Mesendoderm (in vitro differentiated cells): ENCODE measurements around the gene KCNH3. TPM values are rescaled to one million over a fixed set of nuclear protein-coding genes. Genes with fewer than 3 reads are reported as not detected.
A peak's percentile ranks its signal among the peaks of the same experiment; 100 is the strongest.

Source experiments
- DNase-seq: peaks from one replicate; pipeline ENCODE4 v3.0.0; 2013
- H2AK5ac ChIP-seq: 2 replicates; pipeline ENCODE4 v1.6.1; 2013; ENCODE audit warnings: low read length, inconsistent platforms
- H2BK120ac ChIP-seq: 2 replicates; pipeline ENCODE4 v1.6.1; 2013; ENCODE audit warnings: low read depth, mild to moderate bottlenecking, low read length, moderate library complexity, mixed read lengths
- H2BK15ac ChIP-seq: replicated peaks from 2 replicates; pipeline ENCODE4 v1.6.1; 2013; ENCODE audit warnings: low read depth, mild to moderate bottlenecking, moderate library complexity
- H2BK5ac ChIP-seq: 2 replicates; pipeline ENCODE4 v1.6.1; 2013; ENCODE audit warnings: low read length, inconsistent platforms
- H3K18ac ChIP-seq: 2 replicates; pipeline ENCODE4 v1.6.1; 2013; ENCODE audit warnings: mild to moderate bottlenecking, low read length, mixed read lengths
- H3K23ac ChIP-seq: one replicate; pipeline ENCODE4 v1.6.1; 2013; ENCODE audit warnings: low read length
- H3K27ac ChIP-seq: 2 replicates; pipeline ENCODE4 v1.5.1; 2013; ENCODE audit warnings: low read depth, mild to moderate bottlenecking, inconsistent platforms, low read length, moderate library complexity
- H3K27me3 ChIP-seq: 2 replicates; pipeline ENCODE4 v1.6.1; 2013; ENCODE audit warnings: low read length, control low read depth, mild to moderate bottlenecking, inconsistent platforms; ENCODE audit not compliant: insufficient read depth, poor library complexity
- H3K36me3 ChIP-seq: 2 replicates; pipeline ENCODE4 v1.6.1; 2013; ENCODE audit warnings: low read length, inconsistent platforms; ENCODE audit not compliant: control insufficient read depth, insufficient read depth
- H3K4ac ChIP-seq: one replicate; pipeline ENCODE4 v1.6.1; 2013; ENCODE audit warnings: low read depth, mild to moderate bottlenecking, low read length, moderate library complexity
- H3K4me1 ChIP-seq: 2 replicates; pipeline ENCODE4 v1.6.1; 2013; ENCODE audit warnings: low read depth, low read length, inconsistent platforms; ENCODE audit not compliant: control insufficient read depth
- H3K4me2 ChIP-seq: 2 replicates; pipeline ENCODE4 v1.6.1; 2013; ENCODE audit warnings: low read length
- H3K4me3 ChIP-seq: 2 replicates; pipeline ENCODE4 v1.5.1; 2013; ENCODE audit warnings: mild to moderate bottlenecking, low read length
- H3K56ac ChIP-seq: one replicate; pipeline ENCODE4 v1.6.1; 2013; ENCODE audit warnings: low read length
- H3K79me1 ChIP-seq: 2 replicates; pipeline ENCODE4 v1.6.1; 2013; ENCODE audit warnings: low read length, inconsistent platforms
- H3K79me2 ChIP-seq: 2 replicates; pipeline ENCODE4 v1.6.1; 2013; ENCODE audit warnings: mild to moderate bottlenecking, low read length; ENCODE audit not compliant: control insufficient read depth, insufficient read depth
- H3K9ac ChIP-seq: 2 replicates; pipeline ENCODE4 v1.6.1; 2013; ENCODE audit warnings: low read length, inconsistent platforms
- H4K5ac ChIP-seq: one replicate; pipeline ENCODE4 v1.6.1; 2013; ENCODE audit warnings: low read length
- H4K8ac ChIP-seq: one replicate; pipeline ENCODE4 v1.6.1; 2013; ENCODE audit warnings: low read depth, mild to moderate bottlenecking, control low read depth, low read length, moderate library complexity
- whole genome bisulfite sequencing: extraction: QIAGEN DNeasy Blood & Tissue Kit; methylation state at CpG from one replicate; pipeline ENCODE4 v1.1.7; 2013; ENCODE audit warnings: low lambda C conversion rate, missing lambda C conversion rate; ENCODE audit not compliant: insufficient coverage; ENCODE audit errors: extremely low coverage; 5-methylcytosine and 5-hydroxymethylcytosine counted together
- polyA plus RNA-seq, 2 experiments: library from polyadenylated mRNA; stranded (reverse); fragments of 200-250 nt; gene quantifications; one replicate each; pipeline ENCODE4 v1.2.3, GENCODE V29; 2013

Gene KCNH3, protein sequence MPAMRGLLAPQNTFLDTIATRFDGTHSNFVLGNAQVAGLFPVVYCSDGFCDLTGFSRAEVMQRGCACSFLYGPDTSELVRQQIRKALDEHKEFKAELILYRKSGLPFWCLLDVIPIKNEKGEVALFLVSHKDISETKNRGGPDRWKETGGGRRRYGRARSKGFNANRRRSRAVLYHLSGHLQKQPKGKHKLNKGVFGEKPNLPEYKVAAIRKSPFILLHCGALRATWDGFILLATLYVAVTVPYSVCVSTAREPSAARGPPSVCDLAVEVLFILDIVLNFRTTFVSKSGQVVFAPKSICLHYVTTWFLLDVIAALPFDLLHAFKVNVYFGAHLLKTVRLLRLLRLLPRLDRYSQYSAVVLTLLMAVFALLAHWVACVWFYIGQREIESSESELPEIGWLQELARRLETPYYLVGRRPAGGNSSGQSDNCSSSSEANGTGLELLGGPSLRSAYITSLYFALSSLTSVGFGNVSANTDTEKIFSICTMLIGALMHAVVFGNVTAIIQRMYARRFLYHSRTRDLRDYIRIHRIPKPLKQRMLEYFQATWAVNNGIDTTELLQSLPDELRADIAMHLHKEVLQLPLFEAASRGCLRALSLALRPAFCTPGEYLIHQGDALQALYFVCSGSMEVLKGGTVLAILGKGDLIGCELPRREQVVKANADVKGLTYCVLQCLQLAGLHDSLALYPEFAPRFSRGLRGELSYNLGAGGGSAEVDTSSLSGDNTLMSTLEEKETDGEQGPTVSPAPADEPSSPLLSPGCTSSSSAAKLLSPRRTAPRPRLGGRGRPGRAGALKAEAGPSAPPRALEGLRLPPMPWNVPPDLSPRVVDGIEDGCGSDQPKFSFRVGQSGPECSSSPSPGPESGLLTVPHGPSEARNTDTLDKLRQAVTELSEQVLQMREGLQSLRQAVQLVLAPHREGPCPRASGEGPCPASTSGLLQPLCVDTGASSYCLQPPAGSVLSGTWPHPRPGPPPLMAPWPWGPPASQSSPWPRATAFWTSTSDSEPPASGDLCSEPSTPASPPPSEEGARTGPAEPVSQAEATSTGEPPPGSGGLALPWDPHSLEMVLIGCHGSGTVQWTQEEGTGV
- 0.07 TPM for polyA plus RNA-seq (2013, experiment 1 of 2)
- 0.06 TPM for polyA plus RNA-seq (2013, experiment 2 of 2)

DNA sequence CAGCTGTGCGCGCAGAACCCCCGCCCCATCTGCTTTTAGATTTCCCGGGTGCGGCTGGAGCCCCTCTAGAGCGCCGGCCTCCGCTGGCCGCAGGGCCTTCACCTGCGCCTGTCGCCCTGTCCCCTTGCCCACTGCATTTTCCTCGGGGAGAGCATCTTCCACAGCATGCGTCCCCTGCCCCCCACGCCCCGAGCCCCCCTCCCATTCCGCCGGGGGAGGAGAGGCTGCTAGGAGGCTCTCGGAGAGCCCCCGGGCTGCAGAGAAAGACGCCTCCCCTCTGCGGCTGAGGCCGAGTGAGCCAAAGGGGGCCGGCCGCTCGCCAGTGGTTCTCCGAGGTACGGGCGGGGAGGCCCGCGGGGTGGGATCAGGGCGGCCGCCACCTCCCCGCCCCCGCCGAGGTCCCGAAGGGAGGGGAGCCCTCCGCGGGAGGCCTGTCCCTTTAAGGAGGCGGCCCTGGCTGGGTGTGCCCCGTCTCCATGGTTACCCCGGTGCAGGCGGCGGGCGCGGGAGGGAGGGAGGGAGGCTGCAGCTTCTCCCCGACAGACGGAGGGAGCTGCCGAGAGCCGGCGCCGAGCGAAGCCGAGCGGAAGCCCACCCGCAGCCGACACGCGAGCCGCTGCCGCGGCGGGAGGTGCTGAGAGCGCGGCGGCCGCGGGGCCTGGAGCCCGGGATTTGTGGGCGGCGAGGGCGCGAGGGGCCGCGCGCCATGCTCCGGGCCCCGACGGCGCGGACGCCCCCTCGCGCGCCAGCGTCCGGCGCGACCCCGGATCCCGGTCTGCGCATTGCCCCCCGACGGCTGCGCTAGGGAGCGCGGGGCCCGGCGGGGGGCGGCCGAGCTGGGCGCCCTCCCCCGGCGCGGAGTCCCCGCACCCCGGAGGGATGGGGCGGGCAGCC is at the start of gene KCNH3:
Gene KCNH3 (plus strand): TSS at position 521 of the 894 bp plus-strand sequence. CDS start 387 bp downstream, outside the sequence.
- Histone ChIP-seq H3K56ac (peak within 1 kb of the TSS; percentile 5), H2AK5ac (no peak within 1 kb of the TSS), H3K27me3 (peaks cover 50% of the 10 kb centered on the region), H3K79me2 (no peaks in the 10 kb centered on the region), H2BK15ac (no peak within 1 kb of the TSS), H3K4me2 (peak within 1 kb of the TSS; percentile 56), H3K23ac (no peak within 1 kb of the TSS), H3K4ac (no peak within 1 kb of the TSS), H2BK5ac (no peak within 1 kb of the TSS), H3K4me1 (peaks cover 2% of the 10 kb centered on the region), H3K18ac (no peak within 1 kb of the TSS), H4K8ac (no peak within 1 kb of the TSS), H3K79me1 (no peaks in the 10 kb centered on the region), H3K4me3 (no peak within 1 kb of the TSS), H3K9ac (peak within 1 kb of the TSS; percentile 19), H4K5ac (no peak within 1 kb of the TSS), H3K36me3 (no peaks in the 10 kb centered on the region), H3K27ac (no peak within 1 kb of the TSS), H2BK120ac (no peak within 1 kb of the TSS)
- no CpG with 5 or more reads among the region's 107 CpGs for WGBS
- DNase-seq, result peak; percentile 76

DNA sequence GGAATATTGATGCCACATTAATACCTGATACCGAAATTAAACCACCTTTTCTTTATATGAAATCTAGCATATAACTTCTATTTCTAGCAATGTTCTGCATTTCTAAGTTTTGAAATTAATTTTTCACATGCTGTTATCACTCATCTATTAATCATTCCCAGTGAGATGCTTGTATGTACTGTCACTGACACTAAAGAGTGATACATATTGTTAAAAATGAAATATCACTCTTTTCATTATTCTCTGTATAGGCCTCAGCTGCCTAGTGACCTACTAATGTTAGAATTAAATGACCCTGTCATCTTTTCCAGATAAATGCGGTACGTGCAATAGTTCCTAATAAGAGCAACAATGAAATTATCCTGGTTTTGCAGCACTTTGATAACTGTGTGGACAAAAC is 49.7 kb upstream of the KCNH3 start:
- Histone ChIP-seq H2AK5ac (no peak overlapping the region), H3K4me2 (no peak overlapping the region), H4K8ac (no peak overlapping the region), H3K27me3 (no peaks in the 10 kb centered on the region), H3K79me1 (no peaks in the 10 kb centered on the region), H3K27ac (no peak overlapping the region), H4K5ac (no peak overlapping the region), H3K18ac (no peak overlapping the region), H3K23ac (no peak overlapping the region), H2BK15ac (no peak overlapping the region), H3K4ac (no peak overlapping the region), H3K4me3 (no peak overlapping the region), H3K4me1 (no peaks in the 10 kb centered on the region), H3K56ac (no peak overlapping the region), H3K79me2 (no peaks in the 10 kb centered on the region), H2BK120ac (no peak overlapping the region), H3K9ac (no peak overlapping the region), H2BK5ac (no peak overlapping the region), H3K36me3 (no peaks in the 10 kb centered on the region)
- no peak for DNase-seq
- no CpG with 5 or more reads among the region's 3 CpGs for WGBS

DNA sequence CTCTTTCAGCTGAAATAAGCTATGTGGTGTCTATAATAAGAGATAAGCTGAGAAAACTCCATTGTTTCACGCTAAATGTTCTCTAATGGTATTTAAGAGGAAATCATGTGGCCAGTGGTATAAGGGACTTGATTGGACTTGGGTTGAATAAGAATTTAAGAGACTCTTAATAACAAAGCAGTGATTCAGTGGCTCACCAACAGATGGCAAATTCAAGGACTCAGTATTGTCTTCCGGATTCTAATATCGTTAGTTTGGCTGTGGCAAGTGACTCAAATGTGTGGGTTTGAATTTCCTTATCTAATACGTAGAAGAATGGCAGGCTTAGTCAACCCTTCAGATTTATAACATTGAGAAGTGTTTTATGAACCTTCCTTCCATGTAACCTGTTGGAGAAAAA is 49.1 kb upstream of the KCNH3 start:
- Histone ChIP-seq H3K79me1 (no peaks in the 10 kb centered on the region), H2AK5ac (no peak overlapping the region), H3K36me3 (no peaks in the 10 kb centered on the region), H2BK15ac (no peak overlapping the region), H3K4me2 (no peak overlapping the region), H4K5ac (no peak overlapping the region), H3K23ac (no peak overlapping the region), H3K4ac (no peak overlapping the region), H3K27ac (no peak overlapping the region), H3K4me1 (no peaks in the 10 kb centered on the region), H3K9ac (no peak overlapping the region), H3K27me3 (no peaks in the 10 kb centered on the region), H2BK5ac (no peak overlapping the region), H3K4me3 (no peak overlapping the region), H4K8ac (no peak overlapping the region), H2BK120ac (no peak overlapping the region), H3K18ac (no peak overlapping the region), H3K79me2 (no peaks in the 10 kb centered on the region), H3K56ac (no peak overlapping the region)
- WGBS, result no CpG with 5 or more reads among the region's 4 CpGs
- no peak for DNase-seq

DNA sequence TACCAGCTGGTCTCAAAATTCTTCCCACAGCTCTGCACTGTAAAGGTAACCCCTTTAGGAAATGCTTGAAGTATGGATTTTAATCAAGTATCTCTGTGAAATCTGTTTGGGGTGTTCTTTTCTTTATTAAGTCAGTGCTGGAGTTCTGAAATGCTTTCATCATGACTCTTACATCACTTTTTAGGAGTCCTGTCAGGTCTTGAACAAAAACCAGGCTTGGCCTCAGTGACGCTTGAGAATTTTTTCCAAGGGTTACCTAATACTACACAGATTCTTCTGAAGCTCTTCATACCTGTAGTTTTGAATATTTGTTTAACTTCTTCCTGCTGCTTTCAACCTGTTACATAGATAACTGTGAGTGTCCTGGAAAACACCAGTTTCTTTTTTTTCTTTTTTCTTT is 47.0 kb upstream of the KCNH3 start:
- no peak overlapping the region for H2AK5ac ChIP-seq
- H4K8ac ChIP-seq, result no peak overlapping the region
- H3K4ac ChIP-seq, result no peak overlapping the region
- H3K4me1 ChIP-seq, result no peaks in the 10 kb centered on the region
- H3K36me3 ChIP-seq, result no peaks in the 10 kb centered on the region
- H2BK15ac ChIP-seq, result no peak overlapping the region
- no peak overlapping the region for H3K56ac ChIP-seq
- no peak overlapping the region for H3K4me3 ChIP-seq
- no CpG with 5 or more reads among the region's 1 CpG for WGBS
- H3K27ac ChIP-seq, result no peak overlapping the region
- H4K5ac ChIP-seq, result no peak overlapping the region
- H3K18ac ChIP-seq, result no peak overlapping the region
- H3K79me2 ChIP-seq, result no peaks in the 10 kb centered on the region
- no peak overlapping the region for H3K9ac ChIP-seq
- no peak overlapping the region for H3K4me2 ChIP-seq
- H3K27me3 ChIP-seq, result no peaks in the 10 kb centered on the region
- no peak overlapping the region for H2BK5ac ChIP-seq
- no peaks in the 10 kb centered on the region for H3K79me1 ChIP-seq
- no peak for DNase-seq
- H2BK120ac ChIP-seq, result no peak overlapping the region
- no peak overlapping the region for H3K23ac ChIP-seq

DNA sequence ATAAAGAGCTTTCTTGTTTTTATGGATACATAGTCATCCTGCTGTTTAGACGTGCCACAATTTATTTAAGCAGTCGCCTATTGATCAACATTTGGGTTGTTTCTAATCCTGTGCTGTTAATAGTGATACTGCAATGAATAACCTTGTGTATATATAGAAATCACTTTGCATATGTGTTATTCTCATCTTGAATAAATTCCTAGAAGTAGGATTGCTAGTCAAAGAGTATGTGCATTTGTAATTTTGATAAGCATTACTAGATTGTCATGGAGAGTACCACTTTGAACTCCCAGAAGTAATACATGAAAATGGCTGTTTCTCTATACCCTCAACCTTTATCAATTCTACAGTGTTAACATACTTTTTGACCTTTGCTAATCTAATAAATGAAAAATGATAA is 44.9 kb upstream of the KCNH3 start:
- no peaks in the 10 kb centered on the region for H3K79me2 ChIP-seq
- no peak overlapping the region for H4K5ac ChIP-seq
- no peak overlapping the region for H3K56ac ChIP-seq
- no peak overlapping the region for H3K4ac ChIP-seq
- H3K27ac ChIP-seq, result no peak overlapping the region
- no peak for DNase-seq
- H3K79me1 ChIP-seq, result no peaks in the 10 kb centered on the region
- H3K36me3 ChIP-seq, result no peaks in the 10 kb centered on the region
- no peak overlapping the region for H4K8ac ChIP-seq
- H2BK120ac ChIP-seq, result no peak overlapping the region
- H3K9ac ChIP-seq, result no peak overlapping the region
- H3K27me3 ChIP-seq, result no peaks in the 10 kb centered on the region
- H2AK5ac ChIP-seq, result no peak overlapping the region
- no peak overlapping the region for H3K23ac ChIP-seq
- H3K4me3 ChIP-seq, result no peak overlapping the region
- no CpG with 5 or more reads among the region's 2 CpGs for WGBS
- H3K4me2 ChIP-seq, result no peak overlapping the region
- no peaks in the 10 kb centered on the region for H3K4me1 ChIP-seq
- no peak overlapping the region for H2BK15ac ChIP-seq
- H3K18ac ChIP-seq, result no peak overlapping the region
- H2BK5ac ChIP-seq, result no peak overlapping the region
